Activated CD8-positive, alpha-beta memory T cell treated with anti-CD3 and anti-CD28 coated beads, Interleukin-2, amount 10 ng/mL, durations not matched to agents 7 days and 5 days (primary cell): ENCODE results near the gene AKNA. TPM values are rescaled to one million over a fixed set of nuclear protein-coding genes. Genes with fewer than 3 reads are reported as not detected.

Experiments used
- ATAC-seq: fragments of 150-1000 bp; cut with Tn5 transposase; one replicate; pipeline ENCODE4 v1.10.0; 2021; ENCODE audit warnings: moderate library complexity
- CTCF ChIA-PET: fragments of 350-600 bp; sonication (Branson Sonifier 250); formaldehyde crosslinking; loops from one replicate; lab custom pipeline; 2021; ENCODE audit warnings: antibody characterized with exemption; lab: Charles Lee
- DNase-seq: peaks from one replicate; pipeline ENCODE4 v3.0.0-alpha.2; 2020
- H3K27ac Mint-ChIP-seq: one replicate; pipeline ENCODE4 v1.8.0; 2021; ENCODE audit warnings: mild to moderate bottlenecking, mixed read lengths
- H3K27me3 Mint-ChIP-seq: one replicate; pipeline ENCODE4 v1.8.0; 2021; ENCODE audit warnings: mixed read lengths
- H3K36me3 Mint-ChIP-seq: one replicate; pipeline ENCODE4 v1.8.0; 2021; ENCODE audit warnings: mild to moderate bottlenecking, mixed read lengths
- H3K4me1 Mint-ChIP-seq: one replicate; pipeline ENCODE4 v1.8.0; 2021; ENCODE audit warnings: mixed read lengths
- H3K4me3 Mint-ChIP-seq: one replicate; pipeline ENCODE4 v1.8.0; 2021; ENCODE audit warnings: mild to moderate bottlenecking, moderate library complexity, mixed read lengths
- H3K9me3 Mint-ChIP-seq: one replicate; pipeline ENCODE4 v1.8.0; 2022; ENCODE audit warnings: low read depth, mixed read lengths
- total RNA-seq, 2 experiments: library from RNA; stranded (reverse); gene quantifications; one replicate each; pipeline ENCODE4 v1.2.3, GENCODE V29; 2021

Gene AKNA
- total RNA-seq, 2 experiments from 2014 or later = 432 to 500 TPM

- CTCF ChIA-PET = interaction anchor here (1.2 kb wide), 1 partner anchor 178 kb away, joined by 4 read pairs; no protein-coding TSS in a partner anchor
- Mint-ChIP-seq H3K9me3 (no peaks in the 10 kb centered on the region), H3K4me3 (no peak overlapping the region), H3K4me1 (peaks cover 2% of the 10 kb centered on the region), H3K27ac (no peak overlapping the region), H3K36me3 (no peaks in the 10 kb centered on the region), H3K27me3 (peaks cover 2% of the 10 kb centered on the region)
- DNase-seq (no peak), ATAC-seq (no peak)
These were observed 101.6 kb downstream of the AKNA start for GRCh38 chr9:114286146-114286679.

- H3K36me3 Mint-ChIP-seq = no peaks in the 10 kb centered on the region
- DNase-seq (no peak), ATAC-seq (no peak)
- H3K27ac Mint-ChIP-seq = no peak overlapping the region
- peaks cover 2% of the 10 kb centered on the region for H3K27me3 Mint-ChIP-seq
- H3K9me3 Mint-ChIP-seq = no peaks in the 10 kb centered on the region
- CTCF ChIA-PET = interaction anchor here (1.2 kb wide), 1 partner anchor 177 kb away, joined by 4 read pairs; no protein-coding TSS in a partner anchor
- peaks cover 2% of the 10 kb centered on the region for H3K4me1 Mint-ChIP-seq
- H3K4me3 Mint-ChIP-seq = no peak overlapping the region
These were observed 102.5 kb downstream of the AKNA start for GRCh38 chr9:114285166-114285867.

- ATAC-seq (no peak), DNase-seq (no peak)
- no peaks in the 10 kb centered on the region for H3K9me3 Mint-ChIP-seq
- H3K27me3 Mint-ChIP-seq = peaks cover 2% of the 10 kb centered on the region
- H3K4me3 Mint-ChIP-seq = no peak overlapping the region
- H3K4me1 Mint-ChIP-seq = peaks cover 2% of the 10 kb centered on the region
- no peak overlapping the region for H3K27ac Mint-ChIP-seq
- CTCF ChIA-PET = no interaction called here
- no peaks in the 10 kb centered on the region for H3K36me3 Mint-ChIP-seq
These were observed 103.3 kb downstream of the AKNA start for GRCh38 chr9:114284316-114285060.

Other genes starting within 250 kb of the AKNA start
- gene COL27A1, start 232.4 kb downstream of the AKNA start, total RNA-seq = under 1 TPM; 0.15 to 0.30 TPM
- gene ORM1, start 64.9 kb downstream of the AKNA start, total RNA-seq = not detected
- not detected for gene ORM2, start 58.1 kb downstream of the AKNA start, total RNA-seq
- 10 to 100 TPM in 1 of 2 experiments, 1 to 10 TPM in 1; 6.5 to 12.4 TPM for gene WHRN, start 117.5 kb upstream of the AKNA start, total RNA-seq
- 10 to 100 TPM; 62.4 to 66.7 TPM for gene ATP6V1G1, start 199.8 kb upstream of the AKNA start, total RNA-seq
- 10 to 100 TPM; 19.7 to 21.5 TPM for gene TMEM268, start 223.3 kb upstream of the AKNA start, total RNA-seq